GM23338 (cell line): ENCODE results near the gene KLHL12. TPM values are rescaled to one million over a fixed set of nuclear protein-coding genes. Genes with fewer than 3 reads are reported as not detected.

ENCODE experiments used
- EZH2 ChIP-seq: fragments of 200-600 bp; sonication (generic); IDR thresholded peaks from one replicate; pipeline ENCODE4 v1.8.0; 2017; ENCODE audit warnings: antibody characterized with exemption, mild to moderate bottlenecking, low read depth; ENCODE audit not compliant: unreplicated experiment
- JUNB ChIP-seq: IDR thresholded peaks from one replicate; pipeline ENCODE4 v1.6.1; 2016; ENCODE audit warnings: antibody characterized with exemption; ENCODE audit not compliant: unreplicated experiment
- NANOG ChIP-seq: IDR thresholded peaks from 2 replicates; pipeline ENCODE4 v1.6.1; 2016; ENCODE audit warnings: antibody characterized with exemption, borderline replicate concordance
- POLR2AphosphoS5 ChIP-seq: IDR thresholded peaks from 2 replicates; pipeline ENCODE4 v1.6.1; 2016; ENCODE audit warnings: antibody characterized with exemption, low read depth
- STAT1 ChIP-seq: IDR thresholded peaks from one replicate; pipeline ENCODE4 v1.6.1; 2016; ENCODE audit warnings: antibody characterized with exemption; ENCODE audit not compliant: unreplicated experiment
- ZNF114 ChIP-seq: fragments of 250-450 bp; sonication (Bioruptor Pico); IDR thresholded peaks from 2 replicates; pipeline ENCODE4 v1.5.0; 2020; ENCODE audit warnings: mild to moderate bottlenecking, moderate library complexity
- polyA plus RNA-seq: library from polyadenylated mRNA; unstranded; fragments of >200 nt; fragmentation: Nextera tagmentation; extraction: Ambion mirVana; gene quantifications from 2 replicates; pipeline ENCODE4 v1.2.1, GENCODE V29; 2016
- total RNA-seq: library from RNA; depleted of rRNA; stranded (reverse); fragments of >200 nt; shearing (Covaris generic); gene quantifications from 2 replicates; pipeline ENCODE4 v1.2.3, GENCODE V29; 2014
- TF ChIP-seq, protein P1 (sequence below): fragments of 250-450 bp; sonication (Bioruptor Pico); IDR thresholded peaks from 2 replicates; pipeline ENCODE4 v1.5.0; 2020; ENCODE audit warnings: mild to moderate bottlenecking, moderate library complexity
- TF ChIP-seq, protein P2 (sequence below): IDR thresholded peaks from 2 replicates; pipeline ENCODE4 v1.6.1; 2016; ENCODE audit warnings: antibody characterized with exemption
- TF ChIP-seq, protein P3 (sequence below), 2 experiments: fragments of 200-600 bp in 1 of 2; sonication (generic) in 1 of 2; conservative IDR thresholded peaks; 2 replicates each; pipeline versions ENCODE4 v1.5.1 to v1.6.1; 2016 to 2017; ENCODE audit warnings: antibody characterized with exemption in 2 of 2, low read depth in 2 of 2, mild to moderate bottlenecking in 2 of 2, moderate library complexity in 1 of 2

Gene KLHL12
- total and polyA plus RNA-seq, 2 experiments from 2014 or later = 14.6 to 27.5 TPM

DNA sequence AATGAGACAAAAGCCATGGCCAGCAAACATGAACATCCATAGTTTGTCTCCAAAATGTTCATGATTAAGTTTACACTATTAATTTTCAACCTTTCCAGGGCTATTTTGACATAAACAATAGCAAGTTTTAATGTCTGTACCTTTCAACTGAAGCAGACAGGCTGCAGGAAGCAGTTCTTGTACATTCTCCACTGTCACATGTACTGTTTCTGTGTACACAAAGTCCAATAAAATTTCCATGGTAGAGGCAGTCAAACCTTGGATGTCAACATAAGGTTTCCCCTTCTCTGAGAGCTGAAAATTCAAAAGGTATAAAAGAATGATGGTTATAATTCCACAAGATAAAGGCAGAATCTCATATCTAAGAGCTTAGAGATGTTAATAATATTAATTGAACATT is 7.4 kb downstream of the KLHL12 start (continued):
- TF ChIP-seq, protein P1, sequence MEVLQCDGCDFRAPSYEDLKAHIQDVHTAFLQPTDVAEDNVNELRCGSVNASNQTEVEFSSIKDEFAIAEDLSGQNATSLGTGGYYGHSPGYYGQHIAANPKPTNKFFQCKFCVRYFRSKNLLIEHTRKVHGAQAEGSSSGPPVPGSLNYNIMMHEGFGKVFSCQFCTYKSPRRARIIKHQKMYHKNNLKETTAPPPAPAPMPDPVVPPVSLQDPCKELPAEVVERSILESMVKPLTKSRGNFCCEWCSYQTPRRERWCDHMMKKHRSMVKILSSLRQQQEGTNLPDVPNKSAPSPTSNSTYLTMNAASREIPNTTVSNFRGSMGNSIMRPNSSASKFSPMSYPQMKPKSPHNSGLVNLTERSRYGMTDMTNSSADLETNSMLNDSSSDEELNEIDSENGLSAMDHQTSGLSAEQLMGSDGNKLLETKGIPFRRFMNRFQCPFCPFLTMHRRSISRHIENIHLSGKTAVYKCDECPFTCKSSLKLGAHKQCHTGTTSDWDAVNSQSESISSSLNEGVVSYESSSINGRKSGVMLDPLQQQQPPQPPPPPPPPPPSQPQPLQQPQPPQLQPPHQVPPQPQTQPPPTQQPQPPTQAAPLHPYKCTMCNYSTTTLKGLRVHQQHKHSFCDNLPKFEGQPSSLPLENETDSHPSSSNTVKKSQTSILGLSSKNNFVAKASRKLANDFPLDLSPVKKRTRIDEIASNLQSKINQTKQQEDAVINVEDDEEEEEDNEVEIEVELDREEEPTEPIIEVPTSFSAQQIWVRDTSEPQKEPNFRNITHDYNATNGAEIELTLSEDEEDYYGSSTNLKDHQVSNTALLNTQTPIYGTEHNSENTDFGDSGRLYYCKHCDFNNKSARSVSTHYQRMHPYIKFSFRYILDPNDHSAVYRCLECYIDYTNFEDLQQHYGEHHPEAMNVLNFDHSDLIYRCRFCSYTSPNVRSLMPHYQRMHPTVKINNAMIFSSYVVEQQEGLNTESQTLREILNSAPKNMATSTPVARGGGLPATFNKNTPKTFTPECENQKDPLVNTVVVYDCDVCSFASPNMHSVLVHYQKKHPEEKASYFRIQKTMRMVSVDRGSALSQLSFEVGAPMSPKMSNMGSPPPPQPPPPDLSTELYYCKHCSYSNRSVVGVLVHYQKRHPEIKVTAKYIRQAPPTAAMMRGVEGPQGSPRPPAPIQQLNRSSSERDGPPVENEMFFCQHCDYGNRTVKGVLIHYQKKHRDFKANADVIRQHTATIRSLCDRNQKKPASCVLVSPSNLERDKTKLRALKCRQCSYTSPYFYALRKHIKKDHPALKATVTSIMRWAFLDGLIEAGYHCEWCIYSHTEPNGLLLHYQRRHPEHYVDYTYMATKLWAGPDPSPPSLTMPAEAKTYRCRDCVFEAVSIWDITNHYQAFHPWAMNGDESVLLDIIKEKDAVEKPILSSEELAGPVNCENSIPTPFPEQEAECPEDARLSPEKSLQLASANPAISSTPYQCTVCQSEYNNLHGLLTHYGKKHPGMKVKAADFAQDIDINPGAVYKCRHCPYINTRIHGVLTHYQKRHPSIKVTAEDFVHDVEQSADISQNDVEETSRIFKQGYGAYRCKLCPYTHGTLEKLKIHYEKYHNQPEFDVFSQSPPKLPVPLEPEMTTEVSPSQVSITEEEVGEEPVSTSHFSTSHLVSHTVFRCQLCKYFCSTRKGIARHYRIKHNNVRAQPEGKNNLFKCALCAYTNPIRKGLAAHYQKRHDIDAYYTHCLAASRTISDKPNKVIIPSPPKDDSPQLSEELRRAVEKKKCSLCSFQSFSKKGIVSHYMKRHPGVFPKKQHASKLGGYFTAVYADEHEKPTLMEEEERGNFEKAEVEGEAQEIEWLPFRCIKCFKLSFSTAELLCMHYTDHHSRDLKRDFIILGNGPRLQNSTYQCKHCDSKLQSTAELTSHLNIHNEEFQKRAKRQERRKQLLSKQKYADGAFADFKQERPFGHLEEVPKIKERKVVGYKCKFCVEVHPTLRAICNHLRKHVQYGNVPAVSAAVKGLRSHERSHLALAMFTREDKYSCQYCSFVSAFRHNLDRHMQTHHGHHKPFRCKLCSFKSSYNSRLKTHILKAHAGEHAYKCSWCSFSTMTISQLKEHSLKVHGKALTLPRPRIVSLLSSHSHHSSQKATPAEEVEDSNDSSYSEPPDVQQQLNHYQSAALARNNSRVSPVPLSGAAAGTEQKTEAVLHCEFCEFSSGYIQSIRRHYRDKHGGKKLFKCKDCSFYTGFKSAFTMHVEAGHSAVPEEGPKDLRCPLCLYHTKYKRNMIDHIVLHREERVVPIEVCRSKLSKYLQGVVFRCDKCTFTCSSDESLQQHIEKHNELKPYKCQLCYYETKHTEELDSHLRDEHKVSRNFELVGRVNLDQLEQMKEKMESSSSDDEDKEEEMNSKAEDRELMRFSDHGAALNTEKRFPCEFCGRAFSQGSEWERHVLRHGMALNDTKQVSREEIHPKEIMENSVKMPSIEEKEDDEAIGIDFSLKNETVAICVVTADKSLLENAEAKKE (CRISPR knock-in tag) = no peak
- TF ChIP-seq, protein P2, sequence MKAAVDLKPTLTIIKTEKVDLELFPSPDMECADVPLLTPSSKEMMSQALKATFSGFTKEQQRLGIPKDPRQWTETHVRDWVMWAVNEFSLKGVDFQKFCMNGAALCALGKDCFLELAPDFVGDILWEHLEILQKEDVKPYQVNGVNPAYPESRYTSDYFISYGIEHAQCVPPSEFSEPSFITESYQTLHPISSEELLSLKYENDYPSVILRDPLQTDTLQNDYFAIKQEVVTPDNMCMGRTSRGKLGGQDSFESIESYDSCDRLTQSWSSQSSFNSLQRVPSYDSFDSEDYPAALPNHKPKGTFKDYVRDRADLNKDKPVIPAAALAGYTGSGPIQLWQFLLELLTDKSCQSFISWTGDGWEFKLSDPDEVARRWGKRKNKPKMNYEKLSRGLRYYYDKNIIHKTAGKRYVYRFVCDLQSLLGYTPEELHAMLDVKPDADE = no peak
- TF ChIP-seq JUNB (no peak), ZNF114 (no peak), POLR2AphosphoS5 (no peak), NANOG (no peak), STAT1 (no peak), EZH2 (no peak)
- TF ChIP-seq, protein P3, sequence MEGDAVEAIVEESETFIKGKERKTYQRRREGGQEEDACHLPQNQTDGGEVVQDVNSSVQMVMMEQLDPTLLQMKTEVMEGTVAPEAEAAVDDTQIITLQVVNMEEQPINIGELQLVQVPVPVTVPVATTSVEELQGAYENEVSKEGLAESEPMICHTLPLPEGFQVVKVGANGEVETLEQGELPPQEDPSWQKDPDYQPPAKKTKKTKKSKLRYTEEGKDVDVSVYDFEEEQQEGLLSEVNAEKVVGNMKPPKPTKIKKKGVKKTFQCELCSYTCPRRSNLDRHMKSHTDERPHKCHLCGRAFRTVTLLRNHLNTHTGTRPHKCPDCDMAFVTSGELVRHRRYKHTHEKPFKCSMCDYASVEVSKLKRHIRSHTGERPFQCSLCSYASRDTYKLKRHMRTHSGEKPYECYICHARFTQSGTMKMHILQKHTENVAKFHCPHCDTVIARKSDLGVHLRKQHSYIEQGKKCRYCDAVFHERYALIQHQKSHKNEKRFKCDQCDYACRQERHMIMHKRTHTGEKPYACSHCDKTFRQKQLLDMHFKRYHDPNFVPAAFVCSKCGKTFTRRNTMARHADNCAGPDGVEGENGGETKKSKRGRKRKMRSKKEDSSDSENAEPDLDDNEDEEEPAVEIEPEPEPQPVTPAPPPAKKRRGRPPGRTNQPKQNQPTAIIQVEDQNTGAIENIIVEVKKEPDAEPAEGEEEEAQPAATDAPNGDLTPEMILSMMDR (conservative IDR thresholded peaks at IDR 0.05; ENCODE audit: low read depth in 2 of 2) = no peak
